GM21576 (cell line): ENCODE measurements around the gene CCDC6.
"Not testable (repeated sequence)": the region's sequence is repeated elsewhere in the genome, so short reads cannot be mapped to it uniquely, and the experiment has no call there.

Experiments used
- ATAC-seq: cut with Tn5 transposase; IDR thresholded peaks from one replicate; pipeline ENCODE4 v1.9.1; 2021; ENCODE audit warnings: mild to moderate bottlenecking, moderate library complexity; ENCODE audit not compliant: unreplicated experiment

Gene CCDC6

DNA sequence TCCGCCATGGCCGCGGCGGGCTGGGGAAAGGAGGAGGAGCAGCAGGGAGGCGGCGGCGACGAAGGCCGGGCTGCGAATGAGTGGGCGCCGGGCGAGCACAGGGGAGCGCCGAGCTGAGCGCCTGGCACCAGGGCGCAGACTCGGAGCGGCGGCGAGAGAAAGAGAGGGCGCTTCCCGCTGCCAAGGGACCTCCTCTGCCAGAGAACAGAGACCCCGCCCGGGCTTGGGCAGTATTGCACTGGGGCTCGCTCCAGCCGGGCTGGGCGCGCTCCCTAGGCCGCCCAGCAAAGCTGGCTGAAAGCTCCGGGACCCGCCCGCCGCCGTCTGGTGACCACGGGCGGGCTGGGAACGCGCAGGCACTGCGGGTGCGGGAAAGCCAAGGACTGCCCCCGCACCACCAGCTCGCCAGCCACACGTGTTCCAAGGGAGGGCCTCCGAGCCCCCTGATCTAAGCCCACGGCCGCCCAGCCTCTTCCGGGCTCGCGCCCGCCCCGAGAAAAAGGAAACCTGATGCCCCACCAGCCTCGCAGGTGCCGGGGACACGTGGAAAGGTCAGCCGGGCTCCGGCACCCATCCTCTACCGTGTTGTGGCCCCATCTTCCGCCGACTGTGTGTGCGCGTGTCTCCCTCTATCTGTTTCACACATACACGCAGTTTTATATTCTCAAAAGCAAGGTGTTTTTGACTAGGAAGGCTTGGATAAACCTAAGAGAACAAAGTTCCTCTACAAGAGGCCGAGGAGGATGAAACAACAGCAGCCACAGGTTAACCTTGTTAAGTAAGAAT, at the start of gene CCDC6:
Gene CCDC6, minus strand, starts transcription at position 140 of the 786 bp plus-strand sequence. Its CDS starts 132 bp downstream, at position 8.
- peak; percentile 70 for ATAC-seq

DNA sequence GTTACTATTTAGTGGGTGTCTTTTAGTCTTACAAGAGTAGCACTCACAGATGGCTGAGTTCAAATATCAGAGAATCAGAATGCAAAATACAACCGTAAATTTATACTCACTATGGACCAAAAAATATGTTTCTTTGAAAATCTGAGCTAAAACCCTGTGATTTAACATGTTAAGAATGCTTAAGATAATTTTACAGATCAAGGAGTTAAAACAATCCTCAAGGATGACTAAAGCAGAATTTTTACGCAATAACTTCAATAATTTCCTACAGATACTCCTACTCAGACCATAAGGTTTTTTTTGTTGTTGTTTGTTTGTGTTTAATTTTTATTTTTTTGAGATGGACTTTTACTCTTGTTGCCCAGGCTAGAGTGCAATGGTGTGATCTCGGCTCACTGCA, 47.9 kb upstream of the CCDC6 start:
- no peak for ATAC-seq

DNA sequence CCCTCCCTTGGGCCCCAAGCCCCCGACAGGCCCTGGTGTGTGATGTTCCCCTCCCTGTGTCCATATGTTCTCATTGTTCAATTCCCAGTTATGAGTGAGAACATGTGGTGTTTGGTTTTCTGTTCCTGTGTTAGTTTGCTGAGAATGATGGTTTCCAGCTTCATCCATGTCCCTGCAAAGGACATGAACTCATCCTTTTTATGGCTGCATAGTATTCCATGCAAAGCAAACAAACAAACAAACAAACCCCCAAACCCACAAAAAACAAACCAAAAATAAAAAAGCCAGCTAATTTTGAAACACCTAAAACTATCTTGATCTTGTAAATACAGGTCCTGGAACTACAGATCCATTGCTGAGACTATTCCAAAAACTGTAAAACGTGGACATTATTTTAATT, 47.4 kb upstream of the CCDC6 start:
- not testable (repeated sequence) for ATAC-seq

DNA sequence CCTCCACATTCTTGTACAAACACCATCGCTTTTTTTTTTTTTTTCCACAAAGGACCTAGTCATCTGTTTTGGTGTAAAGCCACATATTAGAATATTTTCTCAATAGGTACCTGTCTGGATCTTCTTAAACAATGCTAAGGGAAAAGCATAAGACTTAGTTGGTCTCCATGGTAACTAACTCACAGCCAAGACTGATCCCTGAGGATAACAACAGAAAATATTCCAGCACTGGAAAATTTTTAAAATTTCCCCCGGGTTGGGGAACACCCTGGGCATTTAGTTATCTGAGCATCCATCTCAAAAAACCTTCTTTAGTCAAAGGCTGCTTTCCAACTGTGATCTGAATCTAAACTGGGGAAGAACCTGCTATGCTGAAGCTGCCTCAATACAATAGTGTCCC, 43.7 kb upstream of the CCDC6 start:
- no peak for ATAC-seq

DNA sequence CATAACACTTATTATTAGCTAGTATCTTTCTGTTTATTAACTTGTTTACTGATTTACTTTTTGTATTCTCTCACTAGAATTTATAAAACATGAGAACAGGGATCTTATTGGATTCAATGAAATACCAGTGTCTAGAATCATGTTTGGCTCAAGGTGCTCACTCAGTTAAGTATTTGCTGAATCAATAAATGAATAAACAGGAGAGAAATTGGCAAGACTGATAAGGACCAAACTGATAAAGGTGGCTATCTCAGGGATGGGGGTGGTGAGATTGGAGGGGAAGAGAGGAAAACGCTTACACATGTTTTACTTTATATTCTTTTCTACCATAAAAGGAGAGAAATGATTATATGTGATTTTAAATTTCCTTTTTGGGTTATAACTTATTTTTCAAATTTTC, 43.3 kb upstream of the CCDC6 start:
- no peak for ATAC-seq

DNA sequence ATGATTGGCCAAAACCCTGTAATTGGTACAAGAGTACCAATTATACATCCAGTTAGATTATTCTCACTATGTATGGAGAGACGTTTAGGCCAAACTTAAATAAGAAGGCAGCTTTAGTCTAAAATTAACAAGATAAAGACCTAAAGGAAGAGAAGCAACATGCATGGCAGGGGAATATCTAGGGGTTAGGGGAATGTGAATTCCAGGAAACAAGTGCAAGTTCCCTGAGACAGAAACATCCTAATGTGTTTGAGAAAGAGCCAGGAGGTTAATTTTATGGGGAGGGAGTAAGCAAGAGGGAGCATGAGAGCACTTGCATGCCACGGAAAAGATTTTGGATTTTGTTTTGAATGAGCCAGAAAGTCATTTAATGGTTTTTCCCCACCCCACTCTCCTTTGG, 39.6 kb upstream of the CCDC6 start:
- no peak for ATAC-seq

DNA sequence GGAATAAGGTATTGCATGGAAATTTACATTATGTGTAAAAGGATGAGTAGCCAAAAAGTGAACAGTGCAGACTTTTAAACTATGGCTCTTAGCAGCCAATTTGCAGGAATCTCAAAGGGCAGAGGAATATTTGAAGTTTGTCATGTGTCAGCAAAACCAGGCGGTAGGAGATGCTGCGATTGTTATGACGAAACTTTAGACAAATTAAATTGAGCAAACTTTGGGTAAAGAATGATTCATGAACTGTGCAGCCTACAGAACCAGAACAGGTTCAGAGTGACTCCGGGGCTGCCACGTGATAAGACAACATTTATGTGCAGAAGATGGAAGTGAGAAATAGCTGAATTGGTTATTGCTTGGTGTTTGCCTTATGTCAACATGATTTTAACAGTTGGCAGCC, 39.2 kb upstream of the CCDC6 start:
- no peak for ATAC-seq

DNA sequence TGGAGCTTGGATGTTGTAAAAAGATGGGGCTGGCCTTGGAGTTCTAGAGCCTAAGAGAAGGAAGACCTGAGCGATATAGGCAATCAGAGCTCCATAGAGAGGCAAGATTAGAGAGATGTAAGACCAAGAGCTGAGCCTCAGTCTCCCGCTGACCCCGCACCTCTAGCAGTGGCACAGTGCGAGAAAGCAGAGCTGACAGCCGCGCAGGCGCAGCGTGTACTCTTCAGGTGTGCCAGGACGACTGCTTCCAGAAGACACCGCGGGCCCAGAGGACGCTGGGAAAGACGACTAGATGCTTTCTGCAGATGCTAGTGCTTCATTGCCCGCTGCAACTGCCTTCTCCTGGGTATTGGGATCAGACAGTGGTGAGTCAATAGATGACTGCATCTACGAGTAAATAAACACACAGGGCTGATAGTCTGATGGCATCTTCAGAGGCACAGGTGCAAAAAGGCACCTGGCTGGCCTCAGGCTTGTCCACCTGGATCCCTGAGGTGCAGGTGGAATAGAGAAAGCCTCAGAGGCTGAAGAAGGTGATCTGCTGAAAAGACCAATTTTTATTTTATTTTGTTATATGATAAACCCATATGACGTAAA, 38.1 kb upstream of the CCDC6 start:
- ATAC-seq: no peak

DNA sequence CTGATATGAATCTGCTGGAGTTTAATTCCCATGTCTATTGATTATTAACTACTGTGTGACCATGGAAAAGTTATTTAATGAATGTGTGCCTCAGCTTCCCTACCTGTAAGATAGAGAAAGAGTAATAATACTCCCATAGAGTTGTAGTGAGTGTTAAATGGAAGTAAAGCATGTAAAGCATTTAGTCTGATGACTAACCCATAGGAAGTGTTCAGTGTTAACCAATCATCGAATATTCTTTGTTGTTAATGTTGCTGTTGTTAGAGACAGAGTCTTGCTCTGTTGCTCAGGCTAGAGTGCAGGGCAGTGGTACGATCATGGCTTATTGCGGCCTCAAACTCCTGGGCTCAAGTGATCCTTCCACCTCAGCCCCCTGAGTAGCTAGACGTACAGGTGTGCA, 36.2 kb upstream of the CCDC6 start:
- ATAC-seq: no peak

DNA sequence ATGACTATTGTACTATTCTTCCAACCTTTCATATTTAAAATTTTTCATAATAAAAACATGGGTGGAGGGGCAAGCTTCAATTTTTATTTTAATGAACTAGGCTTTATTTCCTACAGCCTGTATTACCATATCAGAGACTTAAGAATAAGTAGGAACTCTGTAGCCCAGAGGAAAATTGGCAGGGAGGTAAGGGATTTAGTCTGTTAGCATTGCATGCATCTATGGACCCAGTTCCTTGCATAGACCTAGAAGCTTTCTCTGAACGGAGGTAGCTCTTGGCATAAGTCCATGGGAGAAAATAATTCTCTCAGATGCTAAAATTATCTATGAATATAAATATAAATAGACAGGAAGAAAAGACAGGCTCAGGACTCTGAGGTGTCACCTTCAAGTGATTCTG, 31.4 kb upstream of the CCDC6 start:
- ATAC-seq: no peak

DNA sequence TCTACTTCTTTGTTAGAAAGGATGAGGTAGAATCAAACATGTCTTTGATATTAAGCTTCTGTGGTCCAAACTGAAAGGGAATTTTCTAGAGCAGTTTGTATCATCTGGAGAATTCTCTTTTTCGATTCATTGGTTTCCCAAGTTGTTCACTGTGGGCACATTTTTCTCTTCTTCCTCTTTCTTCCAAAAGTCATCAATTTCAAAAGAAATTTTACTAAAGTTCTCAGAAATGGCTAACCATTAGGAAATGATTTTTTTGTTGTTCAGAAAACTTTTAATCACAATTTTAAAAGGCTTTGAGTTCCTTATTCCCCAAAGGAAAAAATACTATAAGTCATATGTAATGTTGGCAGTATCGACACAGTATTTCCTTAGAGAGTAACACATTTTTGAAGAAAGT, 28.3 kb upstream of the CCDC6 start:
- no peak for ATAC-seq

DNA sequence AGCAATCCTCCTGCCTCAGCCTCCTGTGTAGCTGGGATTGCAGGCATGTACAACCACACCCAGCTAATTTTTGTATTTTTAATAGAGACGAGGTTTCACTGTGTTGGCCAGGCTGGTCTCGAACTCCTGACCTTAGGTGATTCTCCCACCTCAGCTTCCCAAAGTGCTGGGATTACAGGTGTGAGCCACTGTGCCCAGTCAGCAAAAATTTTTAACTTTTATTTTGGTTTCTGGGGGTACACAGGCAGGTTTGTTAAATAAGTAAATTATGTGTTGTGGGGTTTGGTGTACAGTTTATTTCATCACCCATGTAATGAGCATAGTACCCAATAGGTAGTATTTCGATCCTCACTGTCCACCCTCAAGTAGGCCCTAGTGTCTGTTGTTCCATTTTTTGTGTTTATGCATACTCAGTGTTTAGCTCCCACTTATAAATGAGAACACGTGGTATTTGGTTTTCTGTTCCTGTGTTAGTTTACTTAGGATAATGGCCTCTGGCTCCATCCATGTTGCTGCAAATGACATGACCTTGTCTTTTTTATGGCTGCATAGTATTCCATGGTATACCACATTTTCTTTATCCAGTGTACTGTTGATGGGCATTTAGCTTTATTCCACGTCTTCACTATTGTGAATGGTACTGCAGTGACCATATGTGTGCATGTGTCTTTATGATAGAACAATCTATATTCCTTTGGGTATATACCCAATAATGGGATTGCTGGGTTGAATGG, 24.6 kb upstream of the CCDC6 start:
- ATAC-seq: not testable (repeated sequence)

DNA sequence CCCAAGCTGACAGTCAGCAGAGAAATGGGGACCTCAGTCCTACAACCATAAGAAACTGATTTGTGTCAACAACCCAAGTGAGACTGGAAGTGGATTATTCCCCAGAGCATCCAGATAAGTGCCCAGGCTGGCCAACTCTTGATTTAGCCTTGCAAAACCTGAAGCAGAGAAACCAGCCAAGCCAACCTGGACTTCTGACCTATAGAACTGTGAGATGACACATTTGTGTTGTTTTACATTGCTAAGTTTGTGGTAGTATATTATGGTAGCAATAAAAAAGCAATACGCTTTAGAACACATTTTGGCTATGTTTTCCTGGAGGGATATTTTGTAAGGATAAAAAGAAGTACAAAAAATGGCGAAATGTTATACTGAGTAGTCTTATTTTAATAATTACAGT, 19.7 kb upstream of the CCDC6 start:
- ATAC-seq: no peak

DNA sequence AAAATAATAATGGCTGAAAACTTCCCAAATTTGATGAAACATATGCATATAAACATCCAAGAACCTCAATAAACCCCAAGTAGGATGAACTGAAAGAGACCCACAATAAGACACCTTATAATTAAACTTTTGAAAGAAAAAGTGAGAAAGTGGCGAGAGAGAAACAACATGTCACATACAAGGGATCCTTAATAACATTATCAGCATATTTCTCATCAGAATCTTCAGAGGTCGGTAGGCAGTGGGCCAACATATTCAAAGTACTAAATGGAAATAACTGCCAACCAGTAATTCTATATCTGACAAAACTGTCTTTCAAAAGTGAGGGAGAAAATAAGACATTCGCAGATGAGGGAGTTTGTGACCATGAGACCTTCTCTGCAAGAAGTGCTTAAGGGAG, 16.6 kb upstream of the CCDC6 start:
- ATAC-seq: no peak

DNA sequence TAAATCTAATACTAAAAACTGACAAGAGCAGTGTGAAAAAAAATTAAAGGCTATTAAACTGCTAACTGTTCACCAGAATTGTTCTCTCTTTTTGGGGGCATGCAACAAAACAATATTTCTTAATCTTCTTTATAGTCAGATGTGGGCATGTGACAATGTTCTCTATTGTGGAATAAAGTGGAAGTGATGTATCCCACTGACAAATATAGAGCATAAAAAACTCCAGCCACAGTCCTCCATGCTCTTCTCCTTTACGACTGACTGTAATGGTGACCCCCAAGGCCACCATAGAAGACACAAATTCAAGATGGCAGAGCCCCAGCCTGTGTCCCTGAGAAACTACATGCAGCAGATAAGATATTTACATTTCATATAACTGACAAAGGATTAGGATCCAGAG, 11.6 kb upstream of the CCDC6 start:
- no peak for ATAC-seq

DNA sequence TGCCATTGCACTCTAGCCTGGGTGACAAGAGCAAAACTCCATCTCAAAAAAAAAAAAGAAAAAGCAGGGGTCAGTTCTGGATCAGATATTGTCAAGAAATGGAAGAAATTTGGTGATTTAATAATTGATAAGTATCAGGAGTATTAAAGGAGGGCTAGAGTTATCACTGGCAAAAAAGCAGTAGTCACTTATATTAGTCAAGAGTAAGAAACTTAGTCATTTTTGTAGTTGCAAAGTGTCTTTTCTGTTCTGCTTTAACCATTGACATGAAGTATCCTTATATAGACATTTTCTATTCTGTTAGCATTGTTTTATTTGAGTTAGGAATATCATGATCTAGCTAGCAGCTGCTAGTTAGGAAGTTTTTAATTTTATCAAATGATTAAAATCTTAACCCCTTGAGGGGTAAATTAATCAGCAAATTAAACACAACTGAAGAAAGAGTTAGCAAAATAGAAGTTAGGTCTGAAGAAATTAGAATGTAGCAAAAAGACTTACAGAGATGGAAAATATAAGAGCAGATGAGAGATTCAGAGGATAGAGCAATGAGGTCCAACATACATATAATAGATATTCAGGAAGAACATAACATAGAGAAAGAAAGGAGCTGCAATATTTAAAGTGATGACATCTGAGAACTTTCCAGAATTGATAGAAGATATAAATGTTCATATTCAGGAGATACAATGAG, 7.3 kb upstream of the CCDC6 start:
- ATAC-seq: no peak

DNA sequence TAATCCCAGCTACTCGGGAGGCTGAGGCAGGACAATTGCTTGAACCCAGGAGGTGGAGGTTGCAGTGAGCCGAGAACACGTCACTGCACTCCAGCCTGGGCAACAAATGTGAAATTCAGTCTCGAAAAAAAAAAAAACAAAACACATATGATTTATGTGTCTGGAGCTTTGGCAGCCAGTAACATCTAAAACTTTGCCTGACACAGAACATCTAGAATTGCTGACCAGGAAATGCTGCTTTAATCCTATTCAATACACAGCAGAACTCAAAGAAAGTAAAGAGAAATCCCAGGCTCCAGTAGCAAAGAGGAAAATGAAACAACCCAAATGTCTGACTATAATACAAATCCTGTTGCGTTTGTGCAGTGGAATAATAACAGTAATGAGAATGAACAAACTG, 4.5 kb upstream of the CCDC6 start:
- no peak for ATAC-seq

DNA sequence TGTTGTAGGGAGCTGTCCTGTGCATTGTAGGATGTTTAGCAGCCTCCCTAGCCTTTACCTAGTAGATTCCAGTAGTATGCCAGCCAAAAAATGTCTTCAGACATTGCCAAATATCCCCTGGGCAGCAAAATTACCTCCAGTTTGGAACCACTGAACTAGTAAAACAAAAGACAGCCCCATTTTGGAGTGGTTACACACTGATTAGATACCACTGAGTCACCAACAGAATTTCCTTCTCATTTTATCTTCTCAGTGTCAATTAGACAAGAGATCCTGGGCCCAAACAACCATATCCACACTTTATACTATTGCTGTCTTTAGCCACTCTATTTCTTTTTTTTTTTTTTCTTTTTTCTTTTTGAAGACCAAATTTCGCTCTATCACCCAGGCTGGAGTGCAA, 3.5 kb upstream of the CCDC6 start:
- ATAC-seq: no peak

DNA sequence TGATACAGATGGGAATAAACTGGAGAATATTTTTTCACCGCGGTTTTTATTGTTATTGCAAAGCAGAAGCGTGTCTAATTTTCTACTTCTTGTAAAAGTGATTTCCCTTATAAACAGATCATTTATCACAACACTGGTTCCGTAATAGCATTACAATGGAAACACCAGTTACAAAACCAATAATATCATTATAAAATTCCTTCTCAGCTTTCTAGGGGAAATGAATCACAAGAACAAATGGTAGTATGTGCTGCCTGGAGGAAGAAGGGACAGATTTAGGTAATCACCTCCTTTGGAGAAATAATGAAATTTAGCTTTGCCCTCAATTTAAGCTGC, 2.4 kb upstream of the CCDC6 start:
- ATAC-seq: no peak

DNA sequence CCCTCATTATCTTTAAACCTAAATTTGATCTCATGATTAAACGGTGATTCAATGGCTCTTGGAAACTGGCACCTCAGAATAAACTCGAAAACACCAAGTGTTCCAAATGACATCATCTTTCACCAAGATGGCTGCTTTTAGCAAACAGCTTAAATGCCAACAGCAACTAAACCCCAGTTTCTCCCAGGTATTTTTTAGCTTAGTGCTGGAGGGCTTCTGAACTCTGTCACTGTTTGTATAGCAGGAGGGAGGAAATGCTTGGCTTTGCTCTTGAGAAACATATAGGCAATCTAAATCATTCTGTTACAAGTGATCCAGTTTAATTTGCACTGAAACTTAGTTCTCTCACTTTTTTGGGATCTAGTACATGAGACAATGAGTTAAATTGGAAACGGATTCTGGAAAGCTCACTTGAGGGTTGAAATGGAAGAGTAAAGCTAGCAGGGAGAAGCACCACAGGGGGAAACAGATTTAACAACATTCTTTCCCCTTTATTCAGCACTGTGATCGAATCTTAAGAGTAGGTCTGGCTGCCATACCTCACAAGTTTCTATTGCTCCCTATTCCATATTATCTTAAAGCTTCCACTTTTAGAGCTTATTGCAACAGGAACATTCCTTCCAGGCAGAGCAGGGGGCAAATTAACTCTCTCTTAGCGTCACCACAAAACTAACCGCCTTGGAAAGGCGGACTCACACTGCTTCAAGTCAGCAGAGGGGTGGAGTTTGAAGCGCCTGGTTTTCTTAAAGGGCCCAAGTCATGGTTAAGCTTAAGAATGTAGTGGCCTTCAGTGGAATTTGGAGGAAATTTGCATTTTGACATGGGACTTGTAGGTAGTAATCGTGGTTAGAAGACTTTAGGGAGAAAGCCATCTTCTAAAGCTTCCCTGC, 1.8 kb upstream of the CCDC6 start:
- ATAC-seq: peak; percentile 26

DNA sequence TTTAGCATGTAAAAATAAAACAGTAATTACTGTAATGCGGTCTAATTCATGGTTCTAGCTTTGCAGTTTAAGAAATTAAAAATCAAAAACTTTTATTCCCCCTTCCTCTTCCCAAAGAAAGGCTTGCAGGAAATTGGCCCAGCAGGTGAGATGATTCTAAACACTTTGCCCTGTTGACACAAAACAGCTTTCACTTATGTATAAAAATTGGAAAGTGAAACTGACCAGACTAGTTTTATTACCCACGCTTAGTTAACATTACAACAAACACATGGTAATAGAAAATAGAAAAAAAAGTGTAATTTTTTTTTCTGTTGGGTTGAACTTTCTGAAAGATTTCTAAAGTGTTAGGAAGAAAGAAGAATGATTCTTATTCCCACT, 1.2 kb upstream of the CCDC6 start:
- ATAC-seq: no peak
